ENCODE results near the gene HIF3A. TPM values are rescaled to one million over a fixed set of nuclear protein-coding genes. Genes with fewer than 3 reads are reported as not detected.

Gene HIF3A
- total RNA-seq, 1 experiment from 2014 or later, result 3.0 TPM

GRCh38 chr19:46391296-46392251 lies 94.7 kb downstream of the HIF3A start:
- POLR2A ChIA-PET (ENCODE audit: low non-redundant PET), result no interaction called here
- TF ChIP-seq EZH2 (IDR thresholded peaks at IDR 0.05; ENCODE audit: borderline replicate concordance, low read depth, low read length, poor library complexity, severe bottlenecking) (no peak), CTCF (conservative IDR thresholded peaks at IDR 0.05; ENCODE audit: low read depth, low read length) (no peak)
- Histone ChIP-seq H3K4me1 (ENCODE audit: insufficient read depth, low read length, poor library complexity, severe bottlenecking) (peaks cover 31% of the 10 kb centered on the region), H3K4me3 (ENCODE audit: low read depth, low read length, poor library complexity, severe bottlenecking) (no peak overlapping the region), H3K27me3 (replicated peaks; ENCODE audit: insufficient read depth, low read depth, low read length, poor library complexity) (no peaks in the 10 kb centered on the region), H3K27ac (ENCODE audit: low read depth, low read length, poor library complexity, severe bottlenecking) (peak overlapping the region; percentile 66), H3K36me3 (ENCODE audit: insufficient read depth, low read length, poor library complexity, severe bottlenecking) (peaks cover 46% of the 10 kb centered on the region), H3K9me3 (ENCODE audit: low read depth, low read length, poor library complexity, severe bottlenecking) (no peaks in the 10 kb centered on the region)
- CTCF ChIA-PET, result interaction anchor here (0.5 to 0.9 kb wide), 2 partner anchors 36 to 111 kb away, joined by 3 to 4 read pairs; no protein-coding TSS in a partner anchor
- DNase-seq (ENCODE audit: low spot score), result no peak
- intact Hi-C loops (cut with micrococcal nuclease; ENCODE audit: unreplicated experiment), result loop anchor here (10.0 kb wide), 1 partner anchor 317 kb away; no protein-coding TSS in a partner anchor
- BruUV-seq (replicated peaks), result no TSS peak

- no TSS peak for BruUV-seq (replicated peaks)
- CTCF ChIA-PET, result no interaction called here
These were observed 95.5 kb downstream of the HIF3A start for GRCh38 chr19:46392252-46392801.

GRCh38 chr19:46392837-46393236 lies 96.0 kb downstream of the HIF3A start:
- intact Hi-C loops (cut with micrococcal nuclease; ENCODE audit: unreplicated experiment), result loop anchor here (10.0 kb wide), 1 partner anchor 318 kb away; no protein-coding TSS in a partner anchor
- Histone ChIP-seq H3K27ac (ENCODE audit: low read depth, low read length, poor library complexity, severe bottlenecking) (peak overlapping the region; percentile 66), H3K36me3 (ENCODE audit: insufficient read depth, low read length, poor library complexity, severe bottlenecking) (peaks cover 39% of the 10 kb centered on the region), H3K27me3 (replicated peaks; ENCODE audit: insufficient read depth, low read depth, low read length, poor library complexity) (no peaks in the 10 kb centered on the region), H3K4me1 (ENCODE audit: insufficient read depth, low read length, poor library complexity, severe bottlenecking) (peaks cover 31% of the 10 kb centered on the region), H3K9me3 (ENCODE audit: low read depth, low read length, poor library complexity, severe bottlenecking) (no peaks in the 10 kb centered on the region), H3K4me3 (ENCODE audit: low read depth, low read length, poor library complexity, severe bottlenecking) (no peak overlapping the region)
- no peak for TF ChIP-seq CTCF (conservative IDR thresholded peaks at IDR 0.05; ENCODE audit: low read depth, low read length)
- no peak for TF ChIP-seq EZH2 (IDR thresholded peaks at IDR 0.05; ENCODE audit: borderline replicate concordance, low read depth, low read length, poor library complexity, severe bottlenecking)
- TSS peak; percentile 6 for BruUV-seq (replicated peaks)
- CTCF ChIA-PET, result no interaction called here
- POLR2A ChIA-PET (ENCODE audit: low non-redundant PET), result no interaction called here
- no peak for DNase-seq (ENCODE audit: low spot score)

More at GRCh38 chr19:46392252-46392801, 95.5 kb downstream of the HIF3A start:
- POLR2A ChIA-PET (ENCODE audit: low non-redundant PET), result no interaction called here
- peak; percentile 74 for DNase-seq (ENCODE audit: low spot score)
- TF ChIP-seq EZH2 (IDR thresholded peaks at IDR 0.05; ENCODE audit: borderline replicate concordance, low read depth, low read length, poor library complexity, severe bottlenecking), result no peak
- Histone ChIP-seq H3K27ac (ENCODE audit: low read depth, low read length, poor library complexity, severe bottlenecking) (peak overlapping the region; percentile 66), H3K9me3 (ENCODE audit: low read depth, low read length, poor library complexity, severe bottlenecking) (no peaks in the 10 kb centered on the region), H3K4me1 (ENCODE audit: insufficient read depth, low read length, poor library complexity, severe bottlenecking) (peaks cover 31% of the 10 kb centered on the region), H3K27me3 (replicated peaks; ENCODE audit: insufficient read depth, low read depth, low read length, poor library complexity) (no peaks in the 10 kb centered on the region), H3K36me3 (ENCODE audit: insufficient read depth, low read length, poor library complexity, severe bottlenecking) (peaks cover 44% of the 10 kb centered on the region), H3K4me3 (ENCODE audit: low read depth, low read length, poor library complexity, severe bottlenecking) (no peak overlapping the region)
- intact Hi-C loops (cut with micrococcal nuclease; ENCODE audit: unreplicated experiment), result loop anchor here (10.0 kb wide), 1 partner anchor 318 kb away; no protein-coding TSS in a partner anchor

Other genes with a start within 250 kb of the HIF3A start
- gene IGFL3, start 172.4 kb upstream of the HIF3A start, total RNA-seq (2021), result not detected in 2 replicates
- 0.45 and 0.59 TPM in 2 replicates for gene IGFL2, start 148.8 kb upstream of the HIF3A start, total RNA-seq (2021)
- gene IGFL1, start 67.3 kb upstream of the HIF3A start, total RNA-seq (2021), result not detected in 2 replicates
- 157 and 164 TPM in 2 replicates for gene PPP5C, start 50.0 kb downstream of the HIF3A start, total RNA-seq (2021)
- gene CCDC8, start 116.5 kb downstream of the HIF3A start, total RNA-seq (2021), result 24.5 and 32.1 TPM in 2 replicates
- gene PNMA8C, start 131.9 kb downstream of the HIF3A start, total RNA-seq (2021), result not detected in 2 replicates
- gene PNMA8A, start 174.5 kb downstream of the HIF3A start, total RNA-seq (2021), result 12.8 and 15.9 TPM in 2 replicates
- 0.75 and 0.81 TPM in 2 replicates for gene PNMA8B, start 198.8 kb downstream of the HIF3A start, total RNA-seq (2021)